Suprapubic skin (tissue), 4 donors: Measurements from ENCODE around the gene UGT1A7.

ENCODE experiments used
- EP300 ChIP-seq: sonication (generic); formaldehyde crosslinking; IDR thresholded peaks from one replicate; pipeline ENCODE4 v1.6.1; 2017; ENCODE audit warnings: antibody characterized with exemption
- POLR2A ChIP-seq, 2 donors: fragments of 450-650 bp; IDR thresholded peaks; one replicate each; pipeline ENCODE4 v1.6.1; 2017; ENCODE audit warnings: antibody characterized with exemption in 2 of 2, mild to moderate bottlenecking in 2 of 2, moderate library complexity in 2 of 2
- POLR2AphosphoS5 ChIP-seq, 3 donors: sonication (generic); formaldehyde crosslinking; IDR thresholded peaks; one replicate each; pipeline ENCODE4 v1.6.1; 2017; ENCODE audit warnings: antibody characterized with exemption in 3 of 3
- TF ChIP-seq, protein P1 (sequence below), 2 donors: fragments of 200-600 bp in 1 of 2; fragments of 450-650 bp in 1 of 2; sonication (generic) in 1 of 2; IDR thresholded peaks; one replicate each; pipeline ENCODE4 v1.5.1; 2016 to 2019; ENCODE audit warnings: antibody characterized with exemption in 2 of 2, mild to moderate bottlenecking in 1 of 2, moderate library complexity in 1 of 2

DNA sequence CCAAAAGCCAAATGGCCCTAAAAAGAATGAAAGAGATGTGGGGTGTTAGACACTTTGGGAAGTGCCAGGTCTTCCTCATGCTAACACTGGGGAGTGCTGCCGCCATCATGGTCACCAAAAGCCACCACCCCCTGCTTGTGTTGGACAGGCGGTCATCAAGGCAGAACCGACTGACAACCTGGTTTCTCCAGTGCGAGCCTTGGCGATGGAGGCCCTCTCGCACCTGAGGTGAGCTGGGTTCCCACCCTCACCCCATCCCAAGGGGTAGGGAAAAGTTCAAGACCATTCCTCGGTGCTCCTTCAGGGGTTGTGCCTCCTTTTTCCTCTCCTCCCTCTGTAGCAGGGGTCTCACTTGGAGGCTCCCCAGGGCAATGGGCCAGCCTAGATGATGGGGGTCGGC is 130.0 kb downstream of the UGT1A7 start:
- TF ChIP-seq POLR2A (IDR thresholded peaks at IDR 0.05) (no peak), EP300 (no peak), POLR2AphosphoS5 (IDR thresholded peaks at IDR 0.05) (no peak)
- TF ChIP-seq, protein P1, sequence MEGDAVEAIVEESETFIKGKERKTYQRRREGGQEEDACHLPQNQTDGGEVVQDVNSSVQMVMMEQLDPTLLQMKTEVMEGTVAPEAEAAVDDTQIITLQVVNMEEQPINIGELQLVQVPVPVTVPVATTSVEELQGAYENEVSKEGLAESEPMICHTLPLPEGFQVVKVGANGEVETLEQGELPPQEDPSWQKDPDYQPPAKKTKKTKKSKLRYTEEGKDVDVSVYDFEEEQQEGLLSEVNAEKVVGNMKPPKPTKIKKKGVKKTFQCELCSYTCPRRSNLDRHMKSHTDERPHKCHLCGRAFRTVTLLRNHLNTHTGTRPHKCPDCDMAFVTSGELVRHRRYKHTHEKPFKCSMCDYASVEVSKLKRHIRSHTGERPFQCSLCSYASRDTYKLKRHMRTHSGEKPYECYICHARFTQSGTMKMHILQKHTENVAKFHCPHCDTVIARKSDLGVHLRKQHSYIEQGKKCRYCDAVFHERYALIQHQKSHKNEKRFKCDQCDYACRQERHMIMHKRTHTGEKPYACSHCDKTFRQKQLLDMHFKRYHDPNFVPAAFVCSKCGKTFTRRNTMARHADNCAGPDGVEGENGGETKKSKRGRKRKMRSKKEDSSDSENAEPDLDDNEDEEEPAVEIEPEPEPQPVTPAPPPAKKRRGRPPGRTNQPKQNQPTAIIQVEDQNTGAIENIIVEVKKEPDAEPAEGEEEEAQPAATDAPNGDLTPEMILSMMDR (IDR thresholded peaks at IDR 0.05): no peak
